PC-3 (cell line): ENCODE results near the gene BAIAP2L1. TPM values are rescaled to one million over a fixed set of nuclear protein-coding genes. Genes with fewer than 3 reads are reported as not detected.
A peak's percentile ranks its signal among the peaks of the same experiment; 100 is the strongest.
"Not testable (repeated sequence)": the region's sequence is repeated elsewhere in the genome, so short reads cannot be mapped to it uniquely, and the experiment has no call there.

Experiments
- ATAC-seq: fragments of 200-7000 bp; cut with Tn5 transposase; 2 replicates; pipeline ENCODE4 v1.9.1; 2020; ENCODE audit warnings: mild to moderate bottlenecking, moderate library complexity
- BruUV-seq: library from RNA; stranded (reverse); fragments of 400-500 nt; replicated peaks from 2 replicates; lab custom pipeline; 2021; lab: Mats Ljungman, UMichigan
- CTCF ChIA-PET: fragments of 300-600 bp; sonication (Branson Sonifier 250); formaldehyde crosslinking; loops from one replicate; lab custom pipeline; 2022; ENCODE audit warnings: antibody characterized with exemption; lab: Charles Lee
- POLR2A ChIA-PET: fragments of 300-600 bp; sonication (Branson Sonifier 250); formaldehyde crosslinking; loops from one replicate; lab custom pipeline; 2022; ENCODE audit warnings: antibody characterized with exemption; ENCODE audit not compliant: unreplicated experiment; lab: Charles Lee
- DNase-seq: peaks from one replicate; pipeline ENCODE4 v3.0.0-alpha.2; 2015
- H2AFZ ChIP-seq: fragments of 300-600 bp; sonication (generic); 2 replicates; pipeline ENCODE4 v1.6.0; 2016; ENCODE audit warnings: antibody characterized with exemption, low read length
- H3F3A ChIP-seq: fragments of 300-600 bp; sonication (generic); one replicate; pipeline ENCODE4 v1.6.0; 2017; ENCODE audit warnings: antibody characterized with exemption, low read length, control low read depth, mild to moderate bottlenecking; ENCODE audit not compliant: unreplicated experiment
- H3K27ac ChIP-seq: fragments of 300-600 bp; sonication (generic); 2 replicates; pipeline ENCODE4 v1.5.1; 2016; ENCODE audit warnings: mild to moderate bottlenecking, low read length
- H3K27me3 ChIP-seq: fragments of 300-600 bp; sonication (generic); 2 replicates; pipeline ENCODE4 v1.6.1; 2016; ENCODE audit warnings: low read length, mixed read lengths
- H3K36me3 ChIP-seq: fragments of 300-600 bp; sonication (generic); 2 replicates; pipeline ENCODE4 v1.6.1; 2016; ENCODE audit warnings: low read depth, mixed run types, low read length, mixed read lengths
- H3K4me1 ChIP-seq: fragments of 300-600 bp; sonication (generic); 2 replicates; pipeline ENCODE4 v1.5.1; 2016; ENCODE audit warnings: low read length; ENCODE audit not compliant: insufficient read depth
- H3K4me2 ChIP-seq: fragments of 300-600 bp; sonication (generic); 2 replicates; pipeline ENCODE4 v1.6.0; 2016; ENCODE audit warnings: low read length
- H3K4me3 ChIP-seq: fragments of 300-600 bp; sonication (generic); 2 replicates; pipeline ENCODE4 v1.5.1; 2016; ENCODE audit warnings: mild to moderate bottlenecking, low read length, mixed read lengths
- H3K79me2 ChIP-seq: fragments of 300-600 bp; sonication (generic); 2 replicates; pipeline ENCODE4 v1.6.1; 2017; ENCODE audit warnings: low read length, mixed read lengths
- H3K9ac ChIP-seq: fragments of 300-600 bp; sonication (generic); 2 replicates; pipeline ENCODE4 v1.6.0; 2016; ENCODE audit warnings: mild to moderate bottlenecking, low read length
- H3K9me2 ChIP-seq: fragments of 300-600 bp; sonication (generic); replicated peaks from 2 replicates; pipeline ENCODE4 v1.6.1; 2016; ENCODE audit warnings: mixed run types, low read length, mixed read lengths
- H3K9me3 ChIP-seq: fragments of 300-600 bp; sonication (generic); 2 replicates; pipeline ENCODE4 v1.6.1; 2016; ENCODE audit warnings: low read length, mixed read lengths
- H4K20me1 ChIP-seq: fragments of 300-600 bp; sonication (generic); 2 replicates; pipeline ENCODE4 v1.6.1; 2016; ENCODE audit warnings: low read length, mixed read lengths
- CTCF ChIP-seq: fragments of 300-600 bp; sonication (generic); conservative IDR thresholded peaks from 2 replicates; pipeline ENCODE4 v1.5.1; 2017; ENCODE audit warnings: antibody characterized with exemption, low read depth, mild to moderate bottlenecking, low read length
- EZH2 ChIP-seq: fragments of 300-600 bp; sonication (generic); IDR thresholded peaks from one replicate; pipeline ENCODE4 v1.6.1; 2017; ENCODE audit warnings: antibody characterized with exemption, mild to moderate bottlenecking, low read length; ENCODE audit not compliant: unreplicated experiment
- EZH2phosphoT487 ChIP-seq: fragments of 300-600 bp; sonication (generic); IDR thresholded peaks from 2 replicates; pipeline ENCODE4 v1.6.1; 2018; ENCODE audit warnings: mild to moderate bottlenecking, antibody characterized with exemption, low read length, borderline replicate concordance
- intact Hi-C: fragments of 100-400 bp; cut with micrococcal nuclease; formaldehyde crosslinking; loops from 2 replicates; pipeline ENCODE4 v1.9.0; 2023
- total RNA-seq: library from RNA; depleted of rRNA; stranded (reverse); fragments of >200 nt; gene quantifications from 2 replicates; pipeline ENCODE4 v1.2.3, GENCODE V29; 2014

BAIAP2L1 gene
- total RNA-seq, 1 experiment from 2014 or later, result 18.9 TPM

DNA sequence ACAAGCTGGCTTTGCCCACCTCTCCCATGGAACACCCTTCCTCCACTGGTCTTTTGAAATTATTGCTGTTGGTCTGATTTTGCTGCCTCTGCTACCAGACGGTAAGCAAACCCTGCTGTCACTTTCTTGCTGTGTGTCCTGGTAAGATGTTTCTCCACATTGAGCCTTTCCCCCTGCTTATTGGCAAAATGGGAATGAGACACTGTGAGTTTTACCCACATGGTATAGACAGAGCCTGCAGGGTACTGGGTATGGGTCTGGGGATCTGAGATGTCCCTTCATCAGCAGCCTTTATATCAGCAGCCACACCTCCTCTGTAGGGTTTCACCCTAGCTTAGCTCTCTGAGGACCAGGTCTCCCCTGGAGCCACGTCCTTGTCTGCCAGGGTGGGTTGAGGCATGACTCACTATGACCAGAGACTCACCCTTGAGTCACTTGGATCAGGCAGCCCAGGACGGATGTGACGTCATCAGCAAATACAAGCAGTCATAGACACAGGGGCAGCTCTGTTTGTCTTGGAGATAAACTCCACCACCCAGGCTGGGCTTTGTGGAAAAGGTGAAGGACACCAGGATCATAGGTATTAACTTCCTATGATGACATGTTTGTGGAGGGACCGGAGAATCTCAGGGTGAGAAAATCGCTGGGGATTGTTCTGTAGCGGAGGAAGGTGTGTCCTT is 17.9 kb upstream of the BAIAP2L1 start:
- Histone ChIP-seq H3K27ac (peak overlapping the region; percentile 89), H4K20me1 (no peaks in the 10 kb centered on the region), H3K4me2 (peak overlapping the region; percentile 51), H3K9ac (peak overlapping the region; percentile 62), H3K79me2 (no peaks in the 10 kb centered on the region), H3K4me1 (peaks cover 33% of the 10 kb centered on the region), H3K9me2 (no peaks in the 10 kb centered on the region), H3K36me3 (no peaks in the 10 kb centered on the region), H3K9me3 (no peaks in the 10 kb centered on the region), H2AFZ (no peak overlapping the region), H3K4me3 (no peak overlapping the region), H3K27me3 (no peaks in the 10 kb centered on the region), H3F3A (no peaks in the 10 kb centered on the region)
- DNase-seq (peak; percentile 98), ATAC-seq (peak; percentile 86)
- TF ChIP-seq CTCF (no peak), EZH2 (no peak), EZH2phosphoT487 (no peak)
- ChIA-PET CTCF (interaction anchor here (0.6 to 1.8 kb wide), 3 partner anchors 17 to 461 kb away, joined by 3 to 10 read pairs (median 4); partner anchors contain the start of gene BAIAP2L1), POLR2A (interaction anchor here (0.5 to 1.0 kb wide), 2 partner anchors 9 to 18 kb away, joined by 4 to 6 read pairs; partner anchors contain the start of gene BAIAP2L1)
- BruUV-seq, result TSS peak; percentile 99
- intact Hi-C loops, result loop anchor here (1.0 to 5.0 kb wide), 3 partner anchors 8 to 136 kb away; partner anchors contain the start of gene BRI3

- Histone ChIP-seq H4K20me1 (no peaks in the 10 kb centered on the region), H3K9me2 (no peaks in the 10 kb centered on the region), H3K4me1 (peaks cover 33% of the 10 kb centered on the region), H3K27me3 (no peaks in the 10 kb centered on the region), H3K9ac (peak overlapping the region; percentile 62), H3F3A (no peaks in the 10 kb centered on the region), H3K4me3 (no peak overlapping the region), H3K79me2 (no peaks in the 10 kb centered on the region), H3K4me2 (peak overlapping the region; percentile 50), H3K9me3 (no peaks in the 10 kb centered on the region), H3K36me3 (no peaks in the 10 kb centered on the region), H2AFZ (no peak overlapping the region), H3K27ac (peak overlapping the region; percentile 89)
- ATAC-seq, result no peak
- peak; percentile 31 for DNase-seq
- POLR2A ChIA-PET, result interaction anchor here (0.5 to 1.0 kb wide), 2 partner anchors 8 to 17 kb away, joined by 4 to 6 read pairs; partner anchors contain the start of gene BAIAP2L1
- CTCF ChIA-PET, result interaction anchor here (0.6 to 1.8 kb wide), 4 partner anchors 17 to 462 kb away, joined by 4 to 10 read pairs (median 9); partner anchors contain the start of gene BAIAP2L1
- intact Hi-C loops, result loop anchor here (5.0 kb wide), 2 partner anchors 66 to 136 kb away; partner anchors contain the start of gene BRI3
- TF ChIP-seq EZH2phosphoT487 (no peak), EZH2 (no peak), CTCF (no peak)
- no TSS peak for BruUV-seq
These were observed 17.4 kb upstream of the BAIAP2L1 start for GRCh38 chr7:98418271-98418635.

DNA sequence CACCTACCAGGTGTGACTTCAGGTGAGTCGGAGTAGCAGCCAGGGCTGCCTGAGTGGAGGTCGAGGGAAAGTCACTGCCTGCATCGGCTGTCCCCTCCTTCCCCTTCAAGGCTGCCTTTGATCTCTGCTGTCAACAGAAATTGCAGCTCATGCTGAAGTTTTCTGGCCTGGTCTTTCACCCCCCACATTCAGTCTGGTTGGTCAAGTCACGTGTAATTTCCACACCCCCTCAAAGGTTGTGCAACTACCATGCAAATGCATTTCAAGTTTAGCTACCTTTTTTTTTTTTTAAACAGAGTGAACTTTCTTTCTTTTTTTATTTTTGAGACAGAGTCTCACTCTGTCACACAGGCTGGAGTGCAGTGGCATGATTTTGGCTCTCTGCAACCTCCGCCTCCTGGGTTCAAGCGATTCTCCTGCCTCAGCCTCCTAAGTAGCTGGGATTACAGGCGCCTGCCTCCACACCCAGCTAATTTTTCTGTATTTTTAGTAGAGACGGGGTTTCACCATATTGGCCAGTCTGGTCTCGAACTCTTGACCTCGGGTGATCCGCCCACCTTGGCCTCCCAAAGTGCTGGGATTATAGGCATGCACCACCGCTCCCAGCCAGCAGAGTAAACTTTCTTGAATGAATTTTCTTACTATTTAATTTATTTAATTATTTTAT is 16.8 kb upstream of the BAIAP2L1 start:
- H3K27me3 ChIP-seq, BruUV-seq, ATAC-seq, H3K4me3 ChIP-seq, POLR2A ChIA-PET, H3K36me3 ChIP-seq, H3F3A ChIP-seq, H3K9ac ChIP-seq, H3K9me3 ChIP-seq, H3K9me2 ChIP-seq, H3K79me2 ChIP-seq, H4K20me1 ChIP-seq: not testable (repeated sequence)
- Histone ChIP-seq H3K27ac (peak overlapping the region; percentile 60), H3K4me1 (peaks cover 33% of the 10 kb centered on the region), H3K4me2 (peak overlapping the region; percentile 27), H2AFZ (peak overlapping the region; percentile 37; the same call in 1 of the 2 replicates)
- intact Hi-C loops, result loop anchor here (5.0 kb wide), 2 partner anchors 65 to 135 kb away; partner anchors contain the start of gene BRI3
- CTCF ChIA-PET, result interaction anchor here (0.6 to 1.3 kb wide), 4 partner anchors 16 to 462 kb away, joined by 4 to 9 read pairs (median 6); partner anchors contain the start of gene BAIAP2L1
- peak; percentile 27 for DNase-seq
